Activated CD4-positive, alpha-beta T cell treated with anti-CD3 and anti-CD28 coated beads for 36 hours (primary cell): ENCODE results near the gene USP47. TPM values are rescaled to one million over a fixed set of nuclear protein-coding genes. Genes with fewer than 3 reads are reported as not detected.

ENCODE experiments used
- ATAC-seq: fragments of 200-7000 bp; cut with Tn5 transposase; one replicate; pipeline ENCODE4 v1.10.0; 2021; ENCODE audit warnings: mild to moderate bottlenecking, moderate library complexity
- CTCF ChIA-PET: fragments of 350-600 bp; sonication (Branson Sonifier 250); formaldehyde crosslinking; loops from one replicate; lab custom pipeline; 2021; ENCODE audit warnings: antibody characterized with exemption; lab: Charles Lee
- POLR2A ChIA-PET: fragments of 350-600 bp; sonication (Branson Sonifier 250); formaldehyde crosslinking; loops from one replicate; lab custom pipeline; 2021; ENCODE audit warnings: antibody characterized with exemption, inconsistent platforms; lab: Charles Lee
- DNase-seq: peaks from one replicate; pipeline ENCODE4 v3.0.0-alpha.2; 2020
- H3K27ac Mint-ChIP-seq: one replicate; pipeline ENCODE4 v1.8.0; 2021; ENCODE audit warnings: mixed read lengths
- H3K27me3 Mint-ChIP-seq: one replicate; pipeline ENCODE4 v1.8.0; 2021; ENCODE audit warnings: mixed read lengths
- H3K36me3 Mint-ChIP-seq: one replicate; pipeline ENCODE4 v1.8.0; 2021; ENCODE audit warnings: low read depth, mixed read lengths
- H3K4me1 Mint-ChIP-seq: one replicate; pipeline ENCODE4 v1.8.0; 2021; ENCODE audit warnings: mixed read lengths
- H3K4me3 Mint-ChIP-seq: one replicate; pipeline ENCODE4 v1.8.0; 2021; ENCODE audit warnings: mild to moderate bottlenecking, moderate library complexity, mixed read lengths
- H3K9me3 Mint-ChIP-seq: one replicate; pipeline ENCODE4 v1.8.0; 2021; ENCODE audit warnings: low read depth, mixed read lengths
- intact Hi-C, 2 experiments: fragments of 100-400 bp; cut with DNase I in 1 of 2; cut with micrococcal nuclease in 1 of 2; formaldehyde crosslinking; loops; one replicate each; pipeline versions ENCODE4 v1.14.2 to v1.15.1; 2022 to 2024; cut with DNase I, micrococcal nuclease
- total RNA-seq, 2 experiments: library from RNA; stranded (reverse); gene quantifications; one replicate each; pipeline ENCODE4 v1.2.3, GENCODE V29; 2021

Gene USP47
- total RNA-seq, 2 experiments from 2014 or later, result 43.3 to 56.3 TPM

- intact Hi-C loops, result no loop called here
- H3K27ac Mint-ChIP-seq, result no peak overlapping the region
- CTCF ChIA-PET, result interaction anchor here (0.9 to 1.0 kb wide), 2 partner anchors 16 to 21 kb away, joined by 3 read pairs; no protein-coding TSS in a partner anchor
- H3K4me3 Mint-ChIP-seq, result no peak overlapping the region
- POLR2A ChIA-PET, result no interaction called here
- peaks cover 11% of the 10 kb centered on the region for H3K4me1 Mint-ChIP-seq
- no peak for DNase-seq
- ATAC-seq, result no peak
- no peaks in the 10 kb centered on the region for H3K36me3 Mint-ChIP-seq
- H3K9me3 Mint-ChIP-seq, result no peaks in the 10 kb centered on the region
- peaks cover 66% of the 10 kb centered on the region for H3K27me3 Mint-ChIP-seq
Observed at GRCh38 chr11:12006552-12007229, 164.9 kb downstream of the USP47 start.

- ChIA-PET CTCF (interaction anchor here (1.0 kb wide), 1 partner anchor 17 kb away, joined by 3 read pairs; no protein-coding TSS in a partner anchor), POLR2A (interaction anchor here (0.6 kb wide), 1 partner anchor 36 kb away, joined by 3 read pairs; no protein-coding TSS in a partner anchor)
- Mint-ChIP-seq H3K4me3 (no peak overlapping the region), H3K9me3 (no peaks in the 10 kb centered on the region), H3K4me1 (peaks cover 11% of the 10 kb centered on the region), H3K36me3 (no peaks in the 10 kb centered on the region), H3K27me3 (peaks cover 65% of the 10 kb centered on the region), H3K27ac (no peak overlapping the region)
- ATAC-seq (no peak), DNase-seq (no peak)
- intact Hi-C loops, result no loop called here
Observed at GRCh38 chr11:12007230-12007593, 165.4 kb downstream of the USP47 start.

- POLR2A ChIA-PET, result interaction anchor here (0.6 kb wide), 1 partner anchor 37 kb away, joined by 3 read pairs; no protein-coding TSS in a partner anchor
Observed at GRCh38 chr11:12007769-12008737, 166.3 kb downstream of the USP47 start, which contains the start of gene DKK3. TSS of gene DKK3 (minus strand) at chr11:12008626. CDS start at chr11:12008582, 44 bp downstream.

More at GRCh38 chr11:12007769-12008737, 166.3 kb downstream of the USP47 start, which contains the start of gene DKK3:
- H3K36me3 Mint-ChIP-seq, result no peaks in the 10 kb centered on the region
- peak; percentile 20 for DNase-seq
- H3K4me3 Mint-ChIP-seq, result peak within 1 kb of the TSS; percentile 55
- peaks cover 65% of the 10 kb centered on the region for H3K27me3 Mint-ChIP-seq
- peaks cover 11% of the 10 kb centered on the region for H3K4me1 Mint-ChIP-seq
- H3K27ac Mint-ChIP-seq, result no peak within 1 kb of the TSS
- no peak for ATAC-seq
- intact Hi-C loops, result no loop called here
- no peaks in the 10 kb centered on the region for H3K9me3 Mint-ChIP-seq
- CTCF ChIA-PET, result interaction anchor here (1.0 kb wide), 1 partner anchor 17 kb away, joined by 3 read pairs; no protein-coding TSS in a partner anchor

Other genes starting within 250 kb of the USP47 start
- gene GALNT18, start 220.0 kb upstream of the USP47 start, total RNA-seq, result 1 to 10 TPM; 6.9 to 8.8 TPM
- gene DKK3, start 166.7 kb downstream of the USP47 start, total RNA-seq, result not detected